ENCODE measurements around the gene PAPLN.

GRCh38 chr14:73239393-73240241 lies 2.3 kb downstream of the PAPLN start:
- TF ChIP-seq, protein P1, sequence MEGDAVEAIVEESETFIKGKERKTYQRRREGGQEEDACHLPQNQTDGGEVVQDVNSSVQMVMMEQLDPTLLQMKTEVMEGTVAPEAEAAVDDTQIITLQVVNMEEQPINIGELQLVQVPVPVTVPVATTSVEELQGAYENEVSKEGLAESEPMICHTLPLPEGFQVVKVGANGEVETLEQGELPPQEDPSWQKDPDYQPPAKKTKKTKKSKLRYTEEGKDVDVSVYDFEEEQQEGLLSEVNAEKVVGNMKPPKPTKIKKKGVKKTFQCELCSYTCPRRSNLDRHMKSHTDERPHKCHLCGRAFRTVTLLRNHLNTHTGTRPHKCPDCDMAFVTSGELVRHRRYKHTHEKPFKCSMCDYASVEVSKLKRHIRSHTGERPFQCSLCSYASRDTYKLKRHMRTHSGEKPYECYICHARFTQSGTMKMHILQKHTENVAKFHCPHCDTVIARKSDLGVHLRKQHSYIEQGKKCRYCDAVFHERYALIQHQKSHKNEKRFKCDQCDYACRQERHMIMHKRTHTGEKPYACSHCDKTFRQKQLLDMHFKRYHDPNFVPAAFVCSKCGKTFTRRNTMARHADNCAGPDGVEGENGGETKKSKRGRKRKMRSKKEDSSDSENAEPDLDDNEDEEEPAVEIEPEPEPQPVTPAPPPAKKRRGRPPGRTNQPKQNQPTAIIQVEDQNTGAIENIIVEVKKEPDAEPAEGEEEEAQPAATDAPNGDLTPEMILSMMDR (IDR thresholded peaks at IDR 0.05) = no peak
- TF ChIP-seq POLR2A (IDR thresholded peaks at IDR 0.05) = no peak

All from testis (tissue), 2 donors.